ENCODE data around the gene NUP98.
A peak's percentile ranks its signal among the peaks of the same experiment; 100 is the strongest.

The NUP98 gene

DNA sequence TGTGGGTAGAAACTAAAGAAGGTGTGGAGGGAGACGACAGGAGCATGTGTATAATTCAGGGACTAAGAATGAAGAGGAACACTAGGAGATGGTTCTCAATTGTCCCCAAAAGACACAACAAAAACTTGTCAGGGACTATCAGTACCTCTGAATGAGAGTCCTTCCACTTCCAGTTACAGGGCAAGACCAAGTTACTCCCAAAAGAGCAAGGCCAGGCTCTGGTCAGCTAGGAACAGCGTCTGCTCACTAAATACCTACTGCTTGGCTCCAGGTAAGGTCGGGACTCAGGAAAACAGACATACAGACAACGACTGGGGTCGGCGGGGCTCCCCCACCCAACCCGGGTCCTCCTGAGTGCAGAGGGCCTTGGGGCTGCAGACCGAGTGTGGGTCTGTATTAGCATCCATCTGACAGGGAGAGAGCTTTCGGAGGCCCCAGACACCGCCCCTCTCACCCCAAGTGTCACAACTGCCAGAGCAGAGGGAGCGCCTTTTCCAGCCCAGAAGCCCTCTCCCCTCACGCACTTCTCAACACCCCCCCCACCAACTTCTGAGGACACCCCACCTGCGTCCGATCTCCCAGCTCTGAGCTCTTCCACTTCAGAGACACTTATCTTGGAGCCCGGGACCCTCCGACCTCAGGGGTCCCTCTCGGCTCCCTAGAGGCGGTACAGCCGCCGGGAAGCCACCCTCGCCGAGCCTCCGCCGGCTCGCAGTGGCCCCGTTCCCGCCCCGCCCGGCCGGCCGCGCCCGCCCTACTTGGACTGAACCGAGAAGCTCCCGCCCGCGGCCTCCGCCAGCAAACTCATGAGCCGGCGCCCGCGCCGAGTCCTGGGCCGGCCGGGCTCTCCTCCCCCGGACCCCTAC, 42.9 kb upstream of the NUP98 start:
- peaks cover 53% of the 10 kb centered on the region for H3K79me2 ChIP-seq (ENCODE audit: insufficient read depth, low read length)
- no peak overlapping the region; the same call in 1 of the 2 replicates for H2AFZ ChIP-seq (ENCODE audit: low read length)

DNA sequence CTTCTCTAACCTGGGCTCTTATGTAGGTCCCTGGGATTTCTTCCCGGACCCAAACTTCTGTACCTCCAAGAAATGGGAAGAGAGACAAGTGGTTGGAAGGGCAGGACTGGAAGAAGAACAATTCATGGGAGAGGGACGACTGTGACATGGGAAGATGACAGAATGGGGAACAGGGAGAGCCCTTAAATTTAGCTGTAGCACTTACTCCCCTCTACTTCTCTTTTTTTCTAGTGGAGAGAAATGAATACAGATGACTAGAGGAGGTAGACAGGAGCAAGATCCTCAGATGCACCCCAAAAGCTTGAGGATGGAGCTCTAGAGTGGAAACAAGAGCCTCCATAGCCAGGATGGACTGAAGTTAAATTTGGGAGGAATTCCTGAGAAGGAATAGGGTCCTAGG, 41.1 kb upstream of the NUP98 start:
- peak overlapping the region; percentile 92 for H3K9ac ChIP-seq (ENCODE audit: low read depth, low read length, poor library complexity, severe bottlenecking)
- H3K36me3 ChIP-seq (ENCODE audit: insufficient read depth, low read length) = no peaks in the 10 kb centered on the region
- H3K4me2 ChIP-seq (ENCODE audit: low read depth, low read length, poor library complexity, severe bottlenecking) = peak overlapping the region; percentile 92
- H4K20me1 ChIP-seq (ENCODE audit: insufficient read depth, low read length, poor library complexity, severe bottlenecking) = peaks cover 48% of the 10 kb centered on the region
- H3K4me1 ChIP-seq (ENCODE audit: insufficient read depth, low read length, poor library complexity, severe bottlenecking) = peaks cover 68% of the 10 kb centered on the region
- H3K79me2 ChIP-seq (ENCODE audit: insufficient read depth, low read length) = peaks cover 71% of the 10 kb centered on the region
- no peaks in the 10 kb centered on the region for H3K9me3 ChIP-seq (ENCODE audit: insufficient read depth, low read depth, low read length)
- H3K9me2 ChIP-seq (replicated peaks; ENCODE audit: low read depth, low read length) = no peaks in the 10 kb centered on the region
- no peak overlapping the region for H2AFZ ChIP-seq (ENCODE audit: low read length)
- H3F3A ChIP-seq (ENCODE audit: low read depth) = peaks cover 13% of the 10 kb centered on the region
- TF ChIP-seq, protein P1, sequence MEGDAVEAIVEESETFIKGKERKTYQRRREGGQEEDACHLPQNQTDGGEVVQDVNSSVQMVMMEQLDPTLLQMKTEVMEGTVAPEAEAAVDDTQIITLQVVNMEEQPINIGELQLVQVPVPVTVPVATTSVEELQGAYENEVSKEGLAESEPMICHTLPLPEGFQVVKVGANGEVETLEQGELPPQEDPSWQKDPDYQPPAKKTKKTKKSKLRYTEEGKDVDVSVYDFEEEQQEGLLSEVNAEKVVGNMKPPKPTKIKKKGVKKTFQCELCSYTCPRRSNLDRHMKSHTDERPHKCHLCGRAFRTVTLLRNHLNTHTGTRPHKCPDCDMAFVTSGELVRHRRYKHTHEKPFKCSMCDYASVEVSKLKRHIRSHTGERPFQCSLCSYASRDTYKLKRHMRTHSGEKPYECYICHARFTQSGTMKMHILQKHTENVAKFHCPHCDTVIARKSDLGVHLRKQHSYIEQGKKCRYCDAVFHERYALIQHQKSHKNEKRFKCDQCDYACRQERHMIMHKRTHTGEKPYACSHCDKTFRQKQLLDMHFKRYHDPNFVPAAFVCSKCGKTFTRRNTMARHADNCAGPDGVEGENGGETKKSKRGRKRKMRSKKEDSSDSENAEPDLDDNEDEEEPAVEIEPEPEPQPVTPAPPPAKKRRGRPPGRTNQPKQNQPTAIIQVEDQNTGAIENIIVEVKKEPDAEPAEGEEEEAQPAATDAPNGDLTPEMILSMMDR (conservative IDR thresholded peaks at IDR 0.05; ENCODE audit: low read length) = no peak
- no peak for TF ChIP-seq EZH2phosphoT487 (IDR thresholded peaks at IDR 0.05; ENCODE audit: borderline replicate concordance)
- peak overlapping the region; percentile 88 for H3K4me3 ChIP-seq (ENCODE audit: low read length, poor library complexity, severe bottlenecking)
- no peaks in the 10 kb centered on the region for H3K27me3 ChIP-seq (ENCODE audit: insufficient read depth, low read length, poor library complexity, severe bottlenecking)

More for the DNA sequence above, 42.9 kb upstream of the NUP98 start:
- H4K20me1 ChIP-seq (ENCODE audit: insufficient read depth, low read length, poor library complexity, severe bottlenecking) = peaks cover 35% of the 10 kb centered on the region
- H3K9ac ChIP-seq (ENCODE audit: low read depth, low read length, poor library complexity, severe bottlenecking) = peak overlapping the region; percentile 92
- H3K27me3 ChIP-seq (ENCODE audit: insufficient read depth, low read length, poor library complexity, severe bottlenecking) = no peaks in the 10 kb centered on the region
- no peaks in the 10 kb centered on the region for H3K9me3 ChIP-seq (ENCODE audit: insufficient read depth, low read depth, low read length)
- H3K4me2 ChIP-seq (ENCODE audit: low read depth, low read length, poor library complexity, severe bottlenecking) = peak overlapping the region; percentile 92
- peak overlapping the region; percentile 88 for H3K4me3 ChIP-seq (ENCODE audit: low read length, poor library complexity, severe bottlenecking)
- no peaks in the 10 kb centered on the region for H3K9me2 ChIP-seq (replicated peaks; ENCODE audit: low read depth, low read length)
- no peaks in the 10 kb centered on the region for H3K36me3 ChIP-seq (ENCODE audit: insufficient read depth, low read length)
- TF ChIP-seq EZH2phosphoT487 (IDR thresholded peaks at IDR 0.05; ENCODE audit: borderline replicate concordance) = no peak
- TF ChIP-seq, protein P1 (conservative IDR thresholded peaks at IDR 0.05; ENCODE audit: low read length) = no peak
- H3K4me1 ChIP-seq (ENCODE audit: insufficient read depth, low read length, poor library complexity, severe bottlenecking) = peaks cover 51% of the 10 kb centered on the region
- H3F3A ChIP-seq (ENCODE audit: low read depth) = peaks cover 13% of the 10 kb centered on the region

DNA sequence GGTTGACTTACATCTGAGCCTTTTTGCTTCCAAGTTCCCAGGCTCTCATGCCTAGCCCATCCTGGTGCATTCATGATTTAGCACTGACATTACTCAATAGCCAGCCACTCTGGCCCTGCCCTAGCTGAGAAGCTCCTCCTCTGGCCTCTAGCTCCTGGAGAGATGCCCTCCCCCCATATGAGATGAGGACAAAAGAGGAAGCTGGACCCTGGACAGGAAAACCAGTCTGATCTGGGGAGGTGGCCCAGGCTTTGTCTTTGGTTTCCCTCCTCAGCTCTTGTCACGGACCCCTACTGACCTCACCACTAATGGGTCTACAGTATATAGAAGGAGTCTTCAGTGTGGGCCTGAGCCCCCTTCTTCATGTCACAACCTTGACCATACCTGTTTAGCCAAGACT, 40.4 kb upstream of the NUP98 start:
- Histone ChIP-seq H3K4me2 (ENCODE audit: low read depth, low read length, poor library complexity, severe bottlenecking) (peak overlapping the region; percentile 92), H3K9me3 (ENCODE audit: insufficient read depth, low read depth, low read length) (no peaks in the 10 kb centered on the region), H3K9ac (ENCODE audit: low read depth, low read length, poor library complexity, severe bottlenecking) (peak overlapping the region; percentile 92), H4K20me1 (ENCODE audit: insufficient read depth, low read length, poor library complexity, severe bottlenecking) (peaks cover 55% of the 10 kb centered on the region), H3K79me2 (ENCODE audit: insufficient read depth, low read length) (peaks cover 78% of the 10 kb centered on the region), H3K27me3 (ENCODE audit: insufficient read depth, low read length, poor library complexity, severe bottlenecking) (no peaks in the 10 kb centered on the region), H3K4me1 (ENCODE audit: insufficient read depth, low read length, poor library complexity, severe bottlenecking) (peaks cover 75% of the 10 kb centered on the region), H3F3A (ENCODE audit: low read depth) (peaks cover 13% of the 10 kb centered on the region), H3K4me3 (ENCODE audit: low read length, poor library complexity, severe bottlenecking) (peak overlapping the region; percentile 88), H3K9me2 (replicated peaks; ENCODE audit: low read depth, low read length) (no peaks in the 10 kb centered on the region), H3K36me3 (ENCODE audit: insufficient read depth, low read length) (no peaks in the 10 kb centered on the region), H2AFZ (ENCODE audit: low read length) (no peak overlapping the region)
- TF ChIP-seq EZH2phosphoT487 (IDR thresholded peaks at IDR 0.05; ENCODE audit: borderline replicate concordance) = no peak
- TF ChIP-seq, protein P1 (conservative IDR thresholded peaks at IDR 0.05; ENCODE audit: low read length) = no peak
